COLO668 (cell line): Measurements from ENCODE around the gene HOXC6.
A peak's percentile ranks its signal among the peaks of the same experiment; 100 is the strongest.

Experiments used
- DNase-seq: peaks from one replicate; lab custom pipeline; 2025; ENCODE audit not compliant: unreplicated experiment; lab: John Stamatoyannopoulos, UW

HOXC6 gene

DNA sequence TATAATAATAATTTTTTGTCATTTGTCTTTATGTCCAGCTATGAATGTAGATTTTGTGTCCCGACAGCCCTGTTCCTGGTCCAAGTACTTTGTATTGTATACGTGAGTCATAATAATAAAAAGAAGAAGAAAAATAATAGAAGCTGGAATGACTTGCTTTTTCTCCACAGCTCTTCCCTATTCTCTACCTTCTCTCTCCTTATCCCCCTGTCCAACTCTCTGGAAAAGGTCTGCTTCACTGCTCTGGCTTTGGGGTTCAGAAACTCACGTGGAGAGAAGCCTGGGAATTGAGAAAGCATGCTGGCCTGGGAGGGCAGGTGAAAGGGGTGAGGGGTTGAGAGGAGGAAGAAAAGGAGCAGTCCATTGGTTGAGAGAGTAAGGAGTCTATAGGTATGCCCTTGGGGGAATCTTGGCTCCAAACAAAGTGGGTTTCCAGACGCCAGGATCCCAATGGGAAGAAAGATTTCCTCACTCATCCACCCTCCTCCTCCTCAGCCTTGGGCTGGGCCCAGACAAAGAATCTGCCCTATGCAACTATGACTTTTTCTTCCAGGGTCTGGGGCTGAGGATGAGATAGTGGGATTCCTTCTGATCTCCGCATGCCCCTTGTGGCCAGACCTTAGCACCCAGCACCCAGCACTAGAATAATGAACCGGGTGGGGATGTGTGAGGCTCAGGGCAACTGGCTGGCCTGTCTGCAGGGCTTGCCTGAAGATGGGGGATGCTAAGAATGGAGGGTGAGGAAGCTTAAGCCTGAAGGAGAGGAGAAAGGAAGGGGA is 15.4 kb upstream of the HOXC6 start:
- no peak for DNase-seq

DNA sequence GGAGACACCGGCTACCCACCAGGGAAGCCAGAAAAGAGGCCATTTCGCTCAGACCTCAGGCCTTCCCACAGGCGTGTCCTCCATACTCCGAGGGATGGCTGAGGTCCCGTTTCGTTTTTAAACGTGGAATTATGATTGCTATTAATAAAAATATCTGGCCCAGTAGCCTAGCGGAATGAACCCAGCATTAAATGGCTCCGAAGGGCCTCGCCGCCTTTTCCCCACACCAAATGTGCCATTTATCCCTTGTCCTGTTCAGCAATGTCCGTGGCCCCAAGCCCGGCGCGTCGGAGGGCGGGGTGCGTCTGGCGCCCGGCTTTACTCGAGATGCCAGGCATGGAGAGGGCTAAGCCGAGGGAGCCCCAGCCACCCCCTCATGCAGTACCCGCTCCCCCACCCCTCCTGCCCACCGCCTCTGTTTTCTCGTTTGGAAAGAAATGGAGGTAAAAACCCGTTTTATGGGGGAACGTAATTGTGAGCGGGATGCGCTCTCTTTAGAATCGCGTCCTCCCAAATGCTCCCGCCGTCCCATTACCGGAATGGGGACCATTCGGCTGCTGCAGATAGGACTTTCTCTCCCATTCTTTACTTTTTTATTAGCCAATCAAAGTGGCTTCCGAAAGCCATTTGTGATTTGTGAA is 13.7 kb upstream of the HOXC6 start:
- DNase-seq = no peak

GRCh38 chr12:54015018-54015931 is 13.0 kb upstream of the HOXC6 start:
- no peak for DNase-seq

DNA sequence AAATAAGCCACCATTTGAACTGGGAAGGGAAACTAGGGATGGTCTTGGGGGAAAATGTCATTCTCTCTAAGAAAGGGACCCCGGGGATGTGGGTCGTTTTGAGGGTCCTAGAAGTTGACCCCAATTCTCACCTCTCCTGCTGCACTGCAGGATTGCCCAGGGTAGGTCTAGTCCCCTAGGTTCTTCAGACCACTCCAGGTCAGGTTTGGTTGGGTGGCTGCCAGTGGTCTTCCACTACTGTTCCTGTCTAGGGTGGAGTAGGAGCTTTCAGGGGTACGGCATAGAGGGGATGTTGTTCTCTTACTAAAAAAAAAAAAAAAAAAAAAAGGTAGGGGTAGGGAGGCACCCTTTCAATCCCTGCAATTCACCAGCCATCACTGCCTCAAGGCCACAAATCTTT is 12.2 kb upstream of the HOXC6 start:
- DNase-seq = no peak

- DNase-seq = no peak
Observed at GRCh38 chr12:54016478-54016964, 11.7 kb upstream of the HOXC6 start.

- DNase-seq = peak; percentile 15
Observed at GRCh38 chr12:54017027-54017788, 11.0 kb upstream of the HOXC6 start.

DNA sequence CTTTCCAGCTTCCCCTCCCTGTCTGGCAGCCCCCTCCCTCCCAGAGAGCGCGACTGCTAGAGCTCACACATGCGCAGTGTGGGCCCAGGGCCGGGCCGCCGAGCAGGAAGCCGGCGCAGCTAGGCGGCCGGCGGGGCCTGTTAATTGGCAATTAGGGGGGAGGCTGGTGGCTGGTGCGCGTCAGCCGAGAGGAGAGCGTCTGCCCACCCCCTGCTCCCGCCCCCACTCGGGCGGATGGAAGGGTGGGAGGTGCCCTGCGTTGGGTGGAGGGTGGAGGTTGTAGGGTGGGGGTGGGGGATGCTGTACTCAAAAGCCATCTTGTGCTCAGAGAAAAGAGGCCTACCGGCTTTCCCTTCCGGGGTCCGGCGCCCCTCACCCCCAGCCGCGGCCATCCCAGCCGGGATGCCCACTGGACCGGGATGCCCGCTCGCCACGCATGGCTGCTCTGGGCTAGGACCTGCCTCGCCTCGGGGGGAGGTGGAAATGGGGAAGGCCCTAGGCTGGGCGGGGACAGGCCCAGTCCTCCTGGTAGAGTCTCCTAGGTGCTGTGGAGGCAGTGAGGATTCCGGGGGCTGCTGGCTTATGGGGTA is 10.3 kb upstream of the HOXC6 start:
- peak; percentile 39 for DNase-seq

DNA sequence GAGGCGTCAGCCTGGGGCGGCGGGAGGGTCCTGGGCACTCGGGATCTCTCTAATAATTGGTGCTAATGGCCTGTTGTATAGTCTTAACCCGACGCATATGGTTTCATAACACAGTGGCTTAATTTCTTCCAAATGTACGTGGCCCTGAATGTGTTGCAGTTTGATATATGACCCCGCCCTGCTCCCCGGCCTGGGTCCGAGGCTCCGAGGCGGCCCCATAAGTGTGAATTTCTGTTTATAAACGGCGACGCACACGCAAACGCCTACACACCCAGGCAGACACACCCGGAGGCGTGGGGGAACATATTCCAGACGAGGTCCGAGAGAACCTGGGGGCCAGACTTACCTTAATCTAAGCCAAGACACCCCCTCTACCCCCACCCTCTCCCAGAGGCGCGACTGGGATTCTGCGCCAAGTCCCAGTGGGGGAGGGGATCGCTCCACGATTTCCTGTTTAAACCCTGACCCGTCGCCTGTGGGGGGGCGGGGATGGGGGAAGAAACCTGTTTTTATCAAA is 9.7 kb upstream of the HOXC6 start:
- no peak for DNase-seq

GRCh38 chr12:54019091-54019811 is 9.0 kb upstream of the HOXC6 start:
- no peak for DNase-seq

DNA sequence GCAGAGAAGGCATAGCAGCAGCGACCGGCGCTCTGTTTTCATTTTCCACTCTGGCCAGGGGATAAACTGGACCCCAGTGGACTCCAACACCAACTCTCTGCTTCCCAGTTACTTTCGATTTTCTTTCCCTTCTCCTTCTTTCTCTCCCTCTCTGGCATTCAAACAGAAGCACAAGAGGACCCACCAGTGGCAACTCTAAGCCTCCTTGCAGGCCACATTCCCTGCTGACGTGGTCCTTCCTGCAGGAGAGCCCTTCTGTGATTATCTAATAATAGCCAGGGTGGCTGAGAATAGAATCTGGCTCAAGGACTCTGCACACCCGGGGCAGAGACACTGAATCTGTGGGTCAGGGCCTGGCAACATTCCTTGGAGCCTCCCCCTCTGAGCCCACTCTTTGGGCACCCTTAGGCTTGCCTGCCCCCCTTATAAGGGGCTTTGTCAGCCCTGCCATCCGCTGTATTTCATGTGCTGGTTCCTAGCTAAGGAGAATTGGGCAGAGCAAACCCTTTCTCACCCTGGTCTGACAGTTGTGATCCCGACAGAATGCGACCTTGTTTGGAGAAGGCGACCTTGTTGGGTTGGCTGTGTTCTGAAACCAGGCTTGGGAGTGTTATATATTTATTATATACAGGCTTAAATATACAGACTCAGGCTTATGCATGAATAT is 8.2 kb upstream of the HOXC6 start:
- no peak for DNase-seq

DNA sequence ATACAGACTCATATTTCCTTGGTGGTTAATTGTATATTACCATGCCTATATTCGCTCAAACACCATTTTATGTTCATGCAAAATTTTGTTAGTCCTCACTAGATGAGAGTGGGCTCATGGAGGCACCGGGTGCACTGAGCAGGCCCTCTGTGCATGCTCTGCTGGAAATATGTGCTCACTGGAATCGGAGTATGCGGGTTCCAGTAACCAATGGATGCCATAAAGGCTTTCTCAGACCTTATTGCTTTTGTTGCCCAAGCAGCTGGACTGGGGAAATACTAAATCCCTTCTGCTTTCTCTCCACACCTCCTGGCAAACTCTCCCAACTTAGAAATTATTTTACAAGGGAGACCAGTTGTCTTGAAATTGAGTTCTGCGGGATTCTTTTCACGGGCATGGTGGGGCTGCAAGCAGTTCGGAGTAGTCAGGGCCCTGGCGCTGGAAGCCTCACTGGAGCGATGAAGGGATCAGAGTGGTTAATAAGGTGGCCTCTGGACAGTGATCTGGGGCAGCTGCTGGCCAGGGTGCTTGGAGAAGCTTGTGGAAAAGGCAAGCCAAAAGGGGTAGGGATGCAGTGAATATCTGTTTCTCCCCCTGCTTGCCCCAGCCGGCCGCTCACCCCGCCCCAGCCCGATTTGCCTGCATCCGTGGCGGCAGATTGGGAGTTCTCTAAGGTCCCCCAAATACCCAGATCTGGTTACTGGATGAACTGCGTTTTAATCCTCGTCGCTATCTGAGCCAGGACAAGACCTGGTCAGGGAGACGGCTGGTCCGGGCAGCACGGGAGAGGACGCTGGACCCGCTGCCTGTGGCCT is 7.4 kb upstream of the HOXC6 start:
- no peak for DNase-seq

DNA sequence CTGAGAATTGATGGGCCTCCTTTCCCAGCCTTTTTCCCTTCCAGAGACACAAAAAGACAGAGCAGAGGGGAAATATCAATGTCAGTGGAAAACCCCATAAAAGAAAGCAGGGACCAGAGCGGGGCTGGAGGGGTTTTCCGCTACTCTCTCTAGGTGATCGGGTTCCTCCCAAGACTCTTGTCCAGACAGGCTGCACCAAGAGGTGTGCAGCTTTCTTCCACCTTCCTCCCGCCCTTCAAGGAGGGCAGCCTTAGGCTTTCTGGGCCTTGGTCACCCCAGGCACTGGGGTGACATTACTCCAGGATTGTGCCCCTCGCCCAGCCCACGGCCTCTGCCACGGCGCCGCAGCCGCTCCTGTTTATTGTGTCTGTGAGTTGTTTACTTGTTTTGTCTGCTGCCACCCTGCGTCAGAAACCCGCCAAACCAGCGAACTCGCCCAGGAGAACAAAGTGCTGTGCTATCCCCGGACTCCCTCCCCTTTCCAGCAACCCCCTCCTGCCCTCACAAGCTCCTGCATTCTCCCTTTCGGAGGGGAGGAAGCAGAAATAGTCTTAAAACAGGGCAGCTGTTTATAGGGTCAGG is 6.7 kb upstream of the HOXC6 start:
- no peak for DNase-seq

GRCh38 chr12:54022960-54023884 is 5.0 kb upstream of the HOXC6 start:
- no peak for DNase-seq

DNA sequence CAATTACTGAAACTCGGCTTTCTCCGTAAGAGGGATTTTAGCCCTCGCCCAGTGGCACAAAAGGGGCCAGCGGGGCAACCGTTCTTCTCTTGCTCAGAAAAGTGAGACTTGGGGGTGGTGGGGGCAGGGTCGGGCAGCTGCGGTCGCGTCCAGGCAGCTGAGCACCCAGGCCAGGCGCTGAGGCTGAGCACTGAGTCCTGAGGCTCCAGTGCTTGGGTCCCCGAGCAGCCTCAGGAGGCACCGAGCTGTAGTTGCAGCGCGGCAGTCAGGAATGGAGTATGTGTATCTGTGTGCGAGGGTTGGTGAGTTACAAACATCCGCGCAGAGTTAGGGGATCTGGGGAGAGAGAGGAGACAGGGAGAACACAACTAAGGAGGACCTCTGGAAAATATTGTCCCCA is 4.1 kb upstream of the HOXC6 start:
- DNase-seq = no peak

DNA sequence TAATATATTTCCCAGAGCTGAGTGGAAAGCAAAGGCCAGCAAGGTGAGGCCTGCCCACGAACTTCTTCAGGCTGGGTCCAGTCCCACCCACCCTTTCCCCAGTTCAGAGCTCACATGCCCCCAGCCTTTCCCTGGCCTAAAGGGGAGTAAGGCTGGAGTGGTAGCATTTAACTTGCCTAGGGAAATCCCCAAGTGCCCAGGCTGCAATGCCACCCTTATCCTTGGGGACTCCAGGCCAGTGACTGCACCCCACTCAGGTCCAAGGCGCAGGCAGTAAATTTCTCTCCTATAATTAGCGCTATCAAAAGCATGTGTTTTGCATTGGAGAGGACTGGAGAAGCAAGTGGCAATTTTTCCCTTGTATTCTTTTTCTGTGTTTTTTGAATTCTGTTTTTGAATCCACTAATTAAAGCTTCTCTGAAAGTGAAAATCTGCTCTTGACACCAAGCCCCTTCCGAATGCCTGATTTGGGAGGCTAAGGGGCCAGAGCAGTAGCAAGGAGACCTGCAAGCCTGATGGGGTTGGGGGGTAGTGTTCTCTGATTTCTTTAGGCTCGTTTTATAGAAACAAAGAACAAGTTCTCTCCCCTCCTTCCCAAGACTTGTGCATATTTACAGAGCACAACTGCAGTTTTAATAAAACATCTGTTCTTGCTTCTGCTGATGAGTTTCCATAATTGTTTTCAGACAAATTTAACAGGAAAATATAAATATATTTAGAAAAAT is 3.5 kb upstream of the HOXC6 start:
- no peak for DNase-seq
